HL-60 (cell line): ENCODE results near the gene MPRIP.

Experiments
- DNase-seq, 2 experiments: peaks; one replicate each; pipeline ENCODE4 v3.0.0-alpha.2; 2010 to 2020; ENCODE audit warnings: low read depth in 1 of 2, low spot score in 1 of 2
- H3K27ac ChIP-seq: fragments of 250-450 bp; sonication (Bioruptor Pico); replicated peaks from 2 replicates; pipeline ENCODE4 v1.5.1; 2020; ENCODE audit warnings: mild to moderate bottlenecking, moderate library complexity
- H3K27me3 ChIP-seq: fragments of 250-450 bp; sonication (Bioruptor Pico); 2 replicates; pipeline ENCODE4 v1.5.1; 2021; ENCODE audit warnings: mild to moderate bottlenecking, moderate library complexity; ENCODE audit not compliant: insufficient read depth, poor library complexity, severe bottlenecking
- H3K4me3 ChIP-seq: replicated peaks from 2 replicates; pipeline ENCODE4 v1.5.1; 2011; ENCODE audit warnings: mild to moderate bottlenecking, control low read depth, low read length; ENCODE audit not compliant: insufficient read depth
- CTCF ChIP-seq: IDR thresholded peaks from one replicate; pipeline ENCODE4 v1.5.1; 2011; ENCODE audit warnings: low read length, control low read depth, inconsistent platforms; ENCODE audit not compliant: insufficient read depth
- GABPA ChIP-seq: IDR thresholded peaks from 2 replicates; pipeline ENCODE4 v1.6.1; 2012; ENCODE audit warnings: low read depth
- POLR2AphosphoS5 ChIP-seq: IDR thresholded peaks from 2 replicates; pipeline ENCODE4 v1.6.1; 2012; ENCODE audit warnings: low read depth
- REST ChIP-seq: IDR thresholded peaks from 2 replicates; pipeline ENCODE4 v1.6.1; 2012; ENCODE audit warnings: low read depth; ENCODE audit not compliant: insufficient replicate concordance
- SPI1 ChIP-seq: IDR thresholded peaks from 2 replicates; pipeline ENCODE4 v1.6.1; 2012; ENCODE audit warnings: low read depth, mild to moderate bottlenecking, borderline replicate concordance

MPRIP gene

GRCh38 chr17:17151541-17151940 is 109.3 kb downstream of the MPRIP start:
- H3K27ac ChIP-seq = no peak overlapping the region
- TF ChIP-seq SPI1 (no peak), CTCF (no peak), GABPA (no peak), REST (no peak), POLR2AphosphoS5 (no peak)
- no peak for DNase-seq
- H3K27me3 ChIP-seq = no peaks in the 10 kb centered on the region
- no peak overlapping the region for H3K4me3 ChIP-seq

- no peak overlapping the region for H3K27ac ChIP-seq
- H3K27me3 ChIP-seq = no peaks in the 10 kb centered on the region
- no peak for DNase-seq
- TF ChIP-seq GABPA (no peak), CTCF (no peak), SPI1 (no peak), POLR2AphosphoS5 (no peak)
- no peak overlapping the region for H3K4me3 ChIP-seq
These were observed 109.7 kb downstream of the MPRIP start for GRCh38 chr17:17151962-17152361.

- no peak for DNase-seq
- H3K27me3 ChIP-seq = no peaks in the 10 kb centered on the region
- H3K4me3 ChIP-seq = no peak overlapping the region
- no peak overlapping the region for H3K27ac ChIP-seq
- no peak for TF ChIP-seq POLR2AphosphoS5
- no peak for TF ChIP-seq SPI1
- no peak for TF ChIP-seq CTCF
- TF ChIP-seq REST = no peak
- no peak for TF ChIP-seq GABPA
These were observed 110.1 kb downstream of the MPRIP start for GRCh38 chr17:17152385-17152784.

- Histone ChIP-seq H3K27ac (no peak overlapping the region), H3K27me3 (no peaks in the 10 kb centered on the region), H3K4me3 (no peak overlapping the region)
- DNase-seq = no peak
- TF ChIP-seq CTCF = no peak
- TF ChIP-seq POLR2AphosphoS5 = no peak
- no peak for TF ChIP-seq REST
- no peak for TF ChIP-seq GABPA
- no peak for TF ChIP-seq SPI1
These were observed 110.8 kb downstream of the MPRIP start for GRCh38 chr17:17153071-17153470.
